ENCODE results near the gene PPP1R13B. TPM values are rescaled to one million over a fixed set of nuclear protein-coding genes. Genes with fewer than 3 reads are reported as not detected.

The PPP1R13B gene
- total and polyA plus RNA-seq, 4 donors, result 2.3 to 44.0 (median 15.8) TPM

DNA sequence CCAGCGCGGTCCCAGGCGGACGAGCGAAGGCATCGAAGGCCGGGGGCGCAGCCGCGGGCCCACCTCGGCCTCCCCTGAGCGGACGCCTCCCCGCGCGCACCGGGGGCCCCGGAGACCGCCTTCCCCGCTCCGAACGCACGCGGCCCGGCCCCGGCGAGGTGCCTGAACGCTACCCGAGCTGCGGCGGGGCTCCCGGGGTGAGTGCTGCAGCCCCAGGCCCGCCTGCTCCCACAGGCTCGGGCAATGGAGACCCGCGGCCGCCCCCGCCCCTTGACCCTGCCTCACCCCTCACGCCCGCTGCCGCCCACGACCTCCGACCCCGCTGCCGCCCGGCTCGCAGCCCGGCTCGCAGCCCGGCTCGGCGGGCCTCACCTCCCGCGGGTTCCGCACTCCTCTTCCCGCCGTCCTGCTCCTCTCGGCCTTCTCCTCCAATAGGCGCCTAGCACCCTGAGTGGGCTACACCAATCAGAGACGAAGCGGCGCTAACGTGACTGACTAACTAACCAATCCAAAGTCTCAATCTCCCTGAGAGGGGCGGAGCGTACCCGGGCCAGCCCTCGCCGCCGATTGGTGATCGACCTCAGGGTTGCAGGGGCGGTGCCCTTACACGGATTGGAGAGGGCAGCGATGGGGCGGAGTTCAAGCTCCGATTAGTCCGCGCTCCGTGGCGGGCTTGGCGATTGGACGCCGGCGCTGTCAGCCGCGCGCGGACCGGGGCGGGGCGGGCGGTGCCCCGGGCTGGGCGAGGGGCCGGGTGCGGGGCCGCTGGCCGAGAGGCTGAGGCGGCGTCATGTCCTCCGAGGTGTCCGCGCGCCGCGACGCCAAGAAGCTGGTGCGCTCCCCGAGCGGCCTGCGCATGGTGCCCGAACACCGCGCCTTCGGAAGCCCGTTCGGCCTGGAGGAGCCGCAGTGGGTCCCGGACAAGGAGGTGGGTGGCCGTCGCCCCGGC, 132.0 kb downstream of the PPP1R13B start, which contains the start of the genes XRCC3 and ZFYVE21:
TSS of gene XRCC3 (minus strand) at position 400 of the 949 bp plus-strand sequence. CDS start 4,364 bp downstream, outside the sequence.
TSS of gene ZFYVE21 (plus strand) at position 759 of the 949 bp plus-strand sequence. CDS start at position 791, 32 bp downstream.
- peak; percentile 97 for ATAC-seq (ENCODE audit: low FRiP score)
- Histone ChIP-seq H3K27me3 (ENCODE audit: control insufficient read depth in 1 of 2, insufficient read depth in 2 of 2, low read length in 1 of 2) (no peaks in the 10 kb centered on the region), H3K4me1 (ENCODE audit: control insufficient read depth in 1 of 2, insufficient read depth in 2 of 2, low read length in 2 of 2) (no peaks in the 10 kb centered on the region), H3K4me3 (ENCODE audit: low read length in 2 of 2) (peak within 1 kb of the TSS; percentile 90 to 92), H3K9me3 (ENCODE audit: control insufficient read depth, low read length) (no peaks in the 10 kb centered on the region), H3K36me3 (ENCODE audit: control insufficient read depth in 1 of 2, insufficient read depth in 2 of 2, low read length in 1 of 2) (no peaks in the 10 kb centered on the region), H3K27ac (ENCODE audit: low read depth in 1 of 2, low read length in 2 of 2) (peak within 1 kb of the TSS; percentile 65 to 81)
- WGBS, 2 donors, result 0 to 1% methylated on average over 84 to 121 of the region's 121 CpGs
- intact Hi-C loops (cut with DNase I), result loop anchor here in 1 of 2 donors (5.0 kb wide), 1 partner anchor 88 kb away; the partner anchor contains the start of gene KLC1
- DNase-seq, result peak; percentile 99 to 100

DNA sequence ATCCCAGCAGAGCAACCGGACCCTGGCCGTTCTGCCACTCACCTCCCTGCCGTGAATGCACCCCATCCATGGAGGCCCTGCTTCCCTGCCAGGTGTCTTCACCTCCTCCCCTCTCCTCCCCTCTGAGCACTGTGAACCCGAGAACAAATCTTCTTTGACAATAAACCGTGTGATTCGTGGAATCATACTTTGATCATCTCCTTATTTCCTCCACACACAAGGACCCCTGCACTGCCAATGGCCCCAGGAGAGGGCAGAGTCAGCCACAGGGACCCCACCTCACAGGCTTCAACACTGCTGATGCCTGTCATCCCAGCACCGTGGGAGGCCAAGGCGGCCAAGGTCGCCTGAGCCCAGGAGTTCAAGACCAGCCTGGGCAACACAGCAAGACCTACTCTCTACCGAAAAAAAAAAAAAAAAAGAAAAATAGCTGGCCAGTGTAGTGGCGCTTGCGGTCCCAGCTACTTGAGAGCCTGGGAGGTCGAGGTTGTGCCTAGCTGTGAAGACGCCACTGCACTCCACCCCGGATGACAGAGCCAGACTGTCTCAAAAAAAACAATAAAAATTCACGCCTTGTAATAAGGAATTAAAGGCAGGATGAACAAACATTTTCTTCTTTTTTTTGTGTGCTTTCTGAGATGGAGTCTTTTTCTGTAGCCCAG, 133.2 kb downstream of the PPP1R13B start:
- ATAC-seq (ENCODE audit: low FRiP score) (no peak), DNase-seq (no peak)
- H3K27me3 ChIP-seq (ENCODE audit: control insufficient read depth in 1 of 2, insufficient read depth in 2 of 2, low read length in 1 of 2), result no peaks in the 10 kb centered on the region
- no peaks in the 10 kb centered on the region for H3K9me3 ChIP-seq (ENCODE audit: control insufficient read depth, low read length)
- H3K4me1 ChIP-seq (ENCODE audit: control insufficient read depth in 1 of 2, insufficient read depth in 2 of 2, low read length in 2 of 2), result no peaks in the 10 kb centered on the region
- H3K4me3 ChIP-seq (ENCODE audit: low read length in 2 of 2), result no peak overlapping the region
- no peaks in the 10 kb centered on the region for H3K36me3 ChIP-seq (ENCODE audit: control insufficient read depth in 1 of 2, insufficient read depth in 2 of 2, low read length in 1 of 2)
- intact Hi-C loops (cut with DNase I), result no loop called here
- 73 to 76% methylated on average over 16 of the region's 16 CpGs for WGBS, 2 donors
- H3K27ac ChIP-seq (ENCODE audit: low read depth in 1 of 2, low read length in 2 of 2), result no peak overlapping the region

DNA sequence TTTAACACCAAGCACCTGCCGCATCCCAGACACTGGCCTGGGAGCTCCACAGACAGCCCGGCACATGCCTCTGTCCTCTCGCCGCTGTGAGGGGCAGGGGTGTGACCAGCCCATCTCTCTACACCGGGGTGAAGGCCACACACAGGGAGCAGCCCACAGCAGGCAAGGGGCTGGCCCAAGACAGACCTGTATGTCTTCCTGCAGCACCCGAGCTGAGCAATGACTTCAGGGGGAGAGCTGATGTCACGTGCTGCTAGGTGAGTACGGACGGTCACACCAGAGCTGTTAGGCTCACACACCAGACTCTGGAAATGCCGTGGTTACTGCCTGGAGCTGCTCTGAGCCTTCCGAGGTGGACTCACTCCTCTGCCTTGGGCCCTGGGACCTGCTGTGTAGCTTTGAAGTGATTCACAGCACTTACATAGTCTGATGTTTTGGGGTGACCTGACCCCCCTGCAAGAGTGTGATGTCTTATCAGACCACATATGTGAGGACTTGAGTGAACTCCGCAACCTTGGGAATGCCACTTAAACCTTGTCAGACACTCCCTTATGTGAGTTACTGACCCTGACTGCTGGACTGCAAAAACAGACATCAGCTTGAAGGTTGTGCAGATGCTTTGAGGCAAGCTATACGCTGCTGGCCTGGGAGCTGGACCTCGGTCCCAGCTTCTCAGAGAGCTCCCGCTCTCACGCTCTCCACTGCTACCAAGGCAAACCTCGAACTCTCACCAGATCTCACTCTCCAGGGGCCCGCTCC, 133.9 kb downstream of the PPP1R13B start:
- no peaks in the 10 kb centered on the region for H3K27me3 ChIP-seq (ENCODE audit: control insufficient read depth in 1 of 2, insufficient read depth in 2 of 2, low read length in 1 of 2)
- DNase-seq (no peak), ATAC-seq (ENCODE audit: low FRiP score) (no peak)
- no peak overlapping the region for H3K4me3 ChIP-seq (ENCODE audit: low read length in 2 of 2)
- no peaks in the 10 kb centered on the region for H3K9me3 ChIP-seq (ENCODE audit: control insufficient read depth, low read length)
- H3K4me1 ChIP-seq (ENCODE audit: control insufficient read depth in 1 of 2, insufficient read depth in 2 of 2, low read length in 2 of 2), result no peaks in the 10 kb centered on the region
- 88 to 90% methylated on average over 18 of the region's 18 CpGs for WGBS, 2 donors
- no peak overlapping the region for H3K27ac ChIP-seq (ENCODE audit: low read depth in 1 of 2, low read length in 2 of 2)
- no peaks in the 10 kb centered on the region for H3K36me3 ChIP-seq (ENCODE audit: control insufficient read depth in 1 of 2, insufficient read depth in 2 of 2, low read length in 1 of 2)
- intact Hi-C loops (cut with DNase I), result no loop called here

DNA sequence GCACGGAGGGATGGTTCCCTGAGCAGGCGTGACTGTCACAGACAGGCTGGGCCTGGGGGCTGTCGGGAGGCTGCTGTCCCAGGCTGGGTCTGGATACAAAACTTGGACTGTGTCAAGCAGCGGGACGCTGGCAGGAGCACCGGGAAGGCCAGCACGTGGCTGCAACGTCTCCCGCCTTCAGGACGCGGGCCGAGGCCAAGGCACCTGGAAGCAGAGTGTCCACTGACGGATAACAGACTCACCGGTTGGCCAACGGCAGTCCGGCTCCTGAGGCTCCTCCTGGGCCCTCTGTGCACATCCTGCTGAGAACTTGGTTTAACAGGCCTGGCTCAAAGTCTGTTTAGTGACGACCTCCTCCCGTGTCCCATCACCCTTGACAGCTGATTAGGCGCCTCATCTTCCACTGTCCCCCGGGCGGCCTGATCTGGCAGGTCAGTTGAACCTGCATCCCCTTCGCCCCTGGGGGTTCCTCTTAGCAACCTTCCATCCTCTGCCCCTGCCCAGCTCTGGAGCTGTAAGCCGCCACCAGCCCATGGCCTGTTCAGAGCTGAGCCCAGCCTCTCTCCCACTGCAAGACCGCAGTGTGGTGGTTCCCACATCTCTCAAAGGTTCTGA, 134.6 kb downstream of the PPP1R13B start:
- intact Hi-C loops (cut with DNase I), result no loop called here
- no peaks in the 10 kb centered on the region for H3K27me3 ChIP-seq (ENCODE audit: control insufficient read depth in 1 of 2, insufficient read depth in 2 of 2, low read length in 1 of 2)
- ATAC-seq (ENCODE audit: low FRiP score) (no peak), DNase-seq (no peak)
- H3K4me3 ChIP-seq (ENCODE audit: low read length in 2 of 2), result no peak overlapping the region
- no peaks in the 10 kb centered on the region for H3K4me1 ChIP-seq (ENCODE audit: control insufficient read depth in 1 of 2, insufficient read depth in 2 of 2, low read length in 2 of 2)
- H3K27ac ChIP-seq (ENCODE audit: low read depth in 1 of 2, low read length in 2 of 2), result peak overlapping the region; percentile 14 to 35
- 44 to 46% methylated on average over 24 of the region's 24 CpGs for WGBS, 2 donors
- H3K36me3 ChIP-seq (ENCODE audit: control insufficient read depth in 1 of 2, insufficient read depth in 2 of 2, low read length in 1 of 2), result no peaks in the 10 kb centered on the region
- no peaks in the 10 kb centered on the region for H3K9me3 ChIP-seq (ENCODE audit: control insufficient read depth, low read length)

DNA sequence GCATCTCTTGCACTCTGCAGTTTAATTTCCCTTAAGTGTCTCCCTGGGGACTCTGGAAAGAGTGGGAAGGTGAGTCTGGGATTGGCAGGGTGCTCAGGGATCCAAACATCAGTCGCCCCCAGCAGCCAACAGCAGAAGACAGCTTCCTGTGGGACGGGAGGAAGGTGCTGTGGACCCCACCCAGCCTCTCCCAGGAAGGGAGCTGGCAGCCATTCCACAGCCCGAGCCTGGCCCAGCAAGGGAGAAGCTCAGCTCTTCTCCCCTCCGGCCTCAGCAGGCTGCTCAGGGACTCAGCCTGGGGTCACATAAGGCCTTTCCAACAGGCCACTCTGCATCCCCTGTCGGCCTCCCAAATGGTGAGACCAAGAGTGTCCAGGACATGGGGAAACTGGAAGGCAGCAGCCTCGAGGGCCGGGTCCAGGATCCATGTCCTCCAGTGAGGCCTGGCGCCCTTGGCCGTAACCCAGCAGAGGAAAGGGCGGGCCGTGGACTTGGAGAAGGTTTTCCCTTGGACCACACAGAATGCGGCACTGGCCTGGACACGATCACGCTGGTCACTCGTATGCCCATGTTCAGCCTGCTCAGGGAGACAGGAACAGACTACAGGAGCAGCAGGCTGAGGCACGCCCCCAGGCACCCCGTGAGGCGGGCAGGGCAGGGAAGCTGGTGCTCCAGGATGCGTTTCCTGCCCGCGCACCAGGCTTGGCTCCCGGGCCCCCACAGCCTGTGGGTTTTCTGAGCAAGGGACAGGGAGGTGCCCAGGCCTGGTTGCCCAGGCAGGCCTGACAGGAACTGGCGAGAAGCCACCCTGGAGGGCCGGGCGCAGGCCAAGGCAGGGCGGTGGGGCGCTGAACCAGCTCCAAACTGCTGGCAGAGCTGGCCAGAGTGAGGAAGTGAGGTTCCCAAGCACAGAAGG, 135.6 kb downstream of the PPP1R13B start:
- H3K4me1 ChIP-seq (ENCODE audit: control insufficient read depth in 1 of 2, insufficient read depth in 2 of 2, low read length in 2 of 2), result no peaks in the 10 kb centered on the region
- intact Hi-C loops (cut with DNase I), result no loop called here
- WGBS, 2 donors, result 6% methylated on average over 27 of the region's 27 CpGs
- no peaks in the 10 kb centered on the region for H3K36me3 ChIP-seq (ENCODE audit: control insufficient read depth in 1 of 2, insufficient read depth in 2 of 2, low read length in 1 of 2)
- peak overlapping the region; percentile 14 to 35 for H3K27ac ChIP-seq (ENCODE audit: low read depth in 1 of 2, low read length in 2 of 2)
- no peaks in the 10 kb centered on the region for H3K27me3 ChIP-seq (ENCODE audit: control insufficient read depth in 1 of 2, insufficient read depth in 2 of 2, low read length in 1 of 2)
- no peaks in the 10 kb centered on the region for H3K9me3 ChIP-seq (ENCODE audit: control insufficient read depth, low read length)
- ATAC-seq (ENCODE audit: low FRiP score) (peak; percentile 34), DNase-seq (peak; percentile 88 to 89)
- no peak overlapping the region for H3K4me3 ChIP-seq (ENCODE audit: low read length in 2 of 2)

DNA sequence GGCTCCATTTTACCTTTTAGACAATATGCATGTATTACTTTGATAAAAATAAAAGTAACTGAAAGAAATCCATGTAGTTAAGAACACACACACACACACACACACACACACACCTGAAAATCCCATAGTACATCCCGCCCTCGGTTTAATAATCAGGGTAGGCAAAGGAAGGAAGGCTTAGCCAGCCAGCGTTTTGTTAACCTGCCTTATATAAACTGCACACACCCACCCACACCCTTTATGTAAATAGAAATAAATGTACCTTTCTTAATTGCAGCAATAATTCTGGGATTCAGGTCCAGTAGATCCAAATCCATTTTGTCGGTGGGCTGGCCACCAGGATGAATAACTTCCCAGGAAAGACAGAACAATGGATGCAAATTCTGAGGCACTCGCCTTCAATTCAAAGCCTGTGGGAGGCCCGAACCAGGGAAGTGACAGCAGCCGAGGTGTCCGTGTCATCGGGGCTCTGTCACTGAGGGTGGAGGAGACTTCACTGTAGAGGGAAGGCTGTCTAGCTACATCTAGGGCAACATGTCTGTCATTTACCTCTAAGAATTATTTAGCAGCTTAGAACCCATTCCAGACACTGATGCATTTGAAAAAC, 136.5 kb downstream of the PPP1R13B start:
- WGBS, 2 donors, result 84 to 88% methylated on average over 9 of the region's 9 CpGs
- intact Hi-C loops (cut with DNase I), result no loop called here
- H3K27me3 ChIP-seq (ENCODE audit: control insufficient read depth in 1 of 2, insufficient read depth in 2 of 2, low read length in 1 of 2), result no peaks in the 10 kb centered on the region
- ATAC-seq (ENCODE audit: low FRiP score) (no peak), DNase-seq (no peak)
- no peaks in the 10 kb centered on the region for H3K4me1 ChIP-seq (ENCODE audit: control insufficient read depth in 1 of 2, insufficient read depth in 2 of 2, low read length in 2 of 2)
- H3K36me3 ChIP-seq (ENCODE audit: control insufficient read depth in 1 of 2, insufficient read depth in 2 of 2, low read length in 1 of 2), result no peaks in the 10 kb centered on the region
- H3K4me3 ChIP-seq (ENCODE audit: low read length in 2 of 2), result no peak overlapping the region
- H3K9me3 ChIP-seq (ENCODE audit: control insufficient read depth, low read length), result no peaks in the 10 kb centered on the region
- H3K27ac ChIP-seq (ENCODE audit: low read depth in 1 of 2, low read length in 2 of 2), result no peak overlapping the region

DNA sequence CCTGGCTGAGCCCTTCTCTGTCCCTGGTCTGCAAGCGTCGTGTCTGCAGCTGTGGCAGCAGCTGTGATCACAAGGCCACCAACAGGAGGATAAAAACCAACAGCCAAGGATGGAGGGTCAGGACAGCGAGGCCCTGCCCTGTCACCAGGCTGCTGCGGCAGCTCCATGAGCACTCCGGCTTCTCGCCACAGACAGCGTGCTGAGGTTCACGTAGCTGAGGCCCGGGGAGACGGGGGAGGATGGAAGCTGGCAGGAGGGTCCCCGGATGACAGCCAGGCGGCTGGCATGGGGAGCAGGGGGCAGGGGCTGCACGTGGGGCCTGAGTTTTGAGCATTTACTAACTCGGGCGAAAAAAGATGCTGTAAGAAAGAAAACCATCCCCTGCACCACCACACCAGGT, 137.6 kb downstream of the PPP1R13B start:
- H3K27ac ChIP-seq (ENCODE audit: low read depth in 1 of 2, low read length in 2 of 2), result no peak overlapping the region
- ATAC-seq (ENCODE audit: low FRiP score), result no peak
- 87 to 94% methylated on average over 15 of the region's 15 CpGs for WGBS, 2 donors
- no peak overlapping the region for H3K4me3 ChIP-seq (ENCODE audit: low read length in 2 of 2)
- no peaks in the 10 kb centered on the region for H3K36me3 ChIP-seq (ENCODE audit: control insufficient read depth in 1 of 2, insufficient read depth in 2 of 2, low read length in 1 of 2)
- H3K4me1 ChIP-seq (ENCODE audit: control insufficient read depth in 1 of 2, insufficient read depth in 2 of 2, low read length in 2 of 2), result no peaks in the 10 kb centered on the region
- no peaks in the 10 kb centered on the region for H3K27me3 ChIP-seq (ENCODE audit: control insufficient read depth in 1 of 2, insufficient read depth in 2 of 2, low read length in 1 of 2)
- intact Hi-C loops (cut with DNase I), result no loop called here
- peak in 1 of 2 donors; percentile 71 for DNase-seq
- no peaks in the 10 kb centered on the region for H3K9me3 ChIP-seq (ENCODE audit: control insufficient read depth, low read length)
